Measurements from ENCODE around the gene SPATA12.

SPATA12 gene

DNA sequence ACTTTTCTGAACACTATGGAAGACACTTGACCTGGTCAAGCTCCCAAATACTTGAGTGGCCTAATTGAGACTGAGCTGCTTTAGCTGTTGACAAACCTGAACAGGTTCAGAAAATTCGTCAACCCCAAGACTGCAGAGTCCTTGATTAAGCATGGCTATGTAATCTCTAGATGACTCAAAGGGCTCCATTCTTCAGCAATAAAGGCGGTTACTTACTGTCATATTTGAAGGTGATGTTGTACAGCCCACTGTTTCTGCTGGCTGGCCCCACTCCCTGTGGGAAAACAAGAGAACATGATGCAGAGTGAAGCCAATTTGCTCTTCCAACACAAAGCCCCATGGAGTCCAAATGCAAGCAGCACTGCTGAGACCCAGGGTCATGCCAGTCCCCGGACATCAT, 59.6 kb downstream of the SPATA12 start:
- no peak for DNase-seq (ENCODE audit: low read depth, low spot score)
- no peak overlapping the region for H3K4me3 ChIP-seq (ENCODE audit: low read depth, low read length)
- ChIA-PET POLR2A (no interaction called here), CTCF (interaction anchor here (0.7 to 1.2 kb wide), 3 partner anchors 14 to 280 kb away, joined by 3 read pairs; no protein-coding TSS in a partner anchor)
- TF ChIP-seq, protein P1, sequence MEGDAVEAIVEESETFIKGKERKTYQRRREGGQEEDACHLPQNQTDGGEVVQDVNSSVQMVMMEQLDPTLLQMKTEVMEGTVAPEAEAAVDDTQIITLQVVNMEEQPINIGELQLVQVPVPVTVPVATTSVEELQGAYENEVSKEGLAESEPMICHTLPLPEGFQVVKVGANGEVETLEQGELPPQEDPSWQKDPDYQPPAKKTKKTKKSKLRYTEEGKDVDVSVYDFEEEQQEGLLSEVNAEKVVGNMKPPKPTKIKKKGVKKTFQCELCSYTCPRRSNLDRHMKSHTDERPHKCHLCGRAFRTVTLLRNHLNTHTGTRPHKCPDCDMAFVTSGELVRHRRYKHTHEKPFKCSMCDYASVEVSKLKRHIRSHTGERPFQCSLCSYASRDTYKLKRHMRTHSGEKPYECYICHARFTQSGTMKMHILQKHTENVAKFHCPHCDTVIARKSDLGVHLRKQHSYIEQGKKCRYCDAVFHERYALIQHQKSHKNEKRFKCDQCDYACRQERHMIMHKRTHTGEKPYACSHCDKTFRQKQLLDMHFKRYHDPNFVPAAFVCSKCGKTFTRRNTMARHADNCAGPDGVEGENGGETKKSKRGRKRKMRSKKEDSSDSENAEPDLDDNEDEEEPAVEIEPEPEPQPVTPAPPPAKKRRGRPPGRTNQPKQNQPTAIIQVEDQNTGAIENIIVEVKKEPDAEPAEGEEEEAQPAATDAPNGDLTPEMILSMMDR (IDR thresholded peaks at IDR 0.05; ENCODE audit: insufficient read depth, low read length, missing control alignments): no peak

DNA sequence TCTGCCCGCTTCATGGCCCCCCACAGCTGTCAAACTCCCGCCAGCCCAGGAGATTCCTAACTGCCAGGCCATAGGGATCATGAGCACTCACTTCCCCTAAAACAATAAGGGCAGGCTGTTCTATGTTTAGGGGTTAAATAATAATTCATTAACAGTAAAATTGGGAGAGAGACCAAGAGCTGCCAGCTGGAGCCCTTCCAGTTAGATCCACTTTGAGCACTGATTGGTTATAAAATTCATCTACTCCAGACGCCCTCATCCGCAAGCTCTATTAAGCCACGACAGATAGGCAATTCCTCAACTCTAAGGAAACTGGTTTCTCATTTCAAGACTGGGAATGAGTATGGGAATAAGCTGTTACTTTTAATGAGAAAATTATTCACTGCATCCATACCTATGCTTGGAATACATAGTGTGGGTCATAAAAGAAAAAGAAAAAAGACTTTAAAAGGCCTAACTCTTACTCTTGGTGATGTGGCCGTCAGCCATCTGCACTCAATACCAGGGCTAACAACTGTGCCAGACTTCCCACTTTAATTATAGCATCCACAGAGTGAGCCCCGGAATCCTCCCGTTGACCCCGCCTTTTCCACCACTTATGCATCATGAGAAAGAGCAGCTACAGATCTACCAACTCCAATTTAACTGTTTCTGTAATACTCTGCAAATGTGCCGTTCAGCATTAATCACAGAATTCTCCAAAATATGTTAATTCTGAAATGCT, 60.1 kb downstream of the SPATA12 start:
- H3K4me3 ChIP-seq (ENCODE audit: low read depth, low read length): no peak overlapping the region
- no peak for DNase-seq (ENCODE audit: low read depth, low spot score)
- ChIA-PET CTCF (interaction anchor here (0.7 to 1.2 kb wide), 5 partner anchors 15 to 281 kb away, joined by 3 to 5 read pairs (median 3); no protein-coding TSS in a partner anchor), POLR2A (no interaction called here)
- TF ChIP-seq, protein P1 (IDR thresholded peaks at IDR 0.05; ENCODE audit: insufficient read depth, low read length, missing control alignments): no peak
